NCI-H2081 (cell line): ENCODE data around the gene PSAPL1.

Experiments
- DNase-seq, 2 experiments: peaks; one replicate each; lab custom pipeline; 2025; lab: John Stamatoyannopoulos, UW

The PSAPL1 gene

GRCh38 chr4:7430965-7431695 lies 3.6 kb downstream of the PSAPL1 start:
- no peak for DNase-seq

DNA sequence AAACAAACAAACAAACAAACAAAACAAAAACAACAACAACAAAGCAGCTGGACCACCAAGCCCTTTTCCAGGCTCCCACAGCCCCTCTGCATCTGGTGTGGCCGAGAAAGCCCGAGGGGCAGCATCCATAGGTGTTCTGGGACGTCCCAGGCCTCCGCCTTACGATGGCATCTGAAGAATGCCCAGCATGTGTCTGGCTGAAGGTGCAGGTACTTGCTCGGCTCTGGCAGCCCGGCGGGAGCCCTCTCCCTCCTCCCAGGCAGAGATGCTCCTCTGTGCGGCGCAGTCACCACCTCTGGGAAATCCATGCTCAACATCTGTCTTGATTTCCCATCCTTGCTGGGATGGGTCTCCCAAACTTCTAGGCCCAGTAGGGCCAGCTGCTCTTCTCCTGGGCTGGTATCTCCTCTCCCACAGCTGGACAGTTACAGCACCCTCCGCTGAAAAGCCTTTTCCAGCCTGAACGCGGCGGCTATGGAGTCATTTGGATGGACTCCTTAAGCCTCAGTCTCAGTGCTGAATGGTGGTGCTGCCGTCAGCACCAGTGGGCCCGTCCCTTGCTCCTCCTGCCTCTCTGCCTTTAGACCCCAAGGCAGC lies 4.3 kb downstream of the PSAPL1 start:
- no peak for DNase-seq

DNA sequence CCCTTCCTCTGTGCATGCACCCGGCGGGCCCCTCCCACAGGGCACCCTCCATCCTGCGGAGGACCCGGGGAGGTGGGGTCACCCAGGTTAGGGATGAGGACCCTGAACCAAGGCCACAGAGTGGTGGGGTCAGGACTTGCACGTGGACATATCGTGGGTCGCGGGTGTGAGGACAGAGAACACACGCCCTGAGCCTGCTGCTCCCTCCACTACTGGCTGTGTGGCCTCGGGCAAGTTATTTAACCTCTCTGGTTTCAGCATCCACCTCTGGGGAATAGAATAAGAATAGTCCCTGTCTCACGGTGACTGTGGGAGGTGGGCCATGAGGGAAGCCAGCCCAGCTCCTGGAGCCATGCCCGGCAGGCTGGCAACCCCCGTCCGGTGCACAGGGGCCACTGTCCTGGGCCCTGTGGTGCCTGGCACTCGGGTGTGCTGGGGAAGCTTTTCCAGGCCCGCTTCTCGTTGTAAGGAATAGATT lies 5.1 kb downstream of the PSAPL1 start:
- no peak for DNase-seq

- no peak for DNase-seq
Observed at GRCh38 chr4:7429069-7429416, 5.7 kb downstream of the PSAPL1 start.

- DNase-seq: no peak
Observed at GRCh38 chr4:7428261-7429068, 6.3 kb downstream of the PSAPL1 start.

GRCh38 chr4:7427831-7428260 lies 6.9 kb downstream of the PSAPL1 start:
- no peak for DNase-seq

DNA sequence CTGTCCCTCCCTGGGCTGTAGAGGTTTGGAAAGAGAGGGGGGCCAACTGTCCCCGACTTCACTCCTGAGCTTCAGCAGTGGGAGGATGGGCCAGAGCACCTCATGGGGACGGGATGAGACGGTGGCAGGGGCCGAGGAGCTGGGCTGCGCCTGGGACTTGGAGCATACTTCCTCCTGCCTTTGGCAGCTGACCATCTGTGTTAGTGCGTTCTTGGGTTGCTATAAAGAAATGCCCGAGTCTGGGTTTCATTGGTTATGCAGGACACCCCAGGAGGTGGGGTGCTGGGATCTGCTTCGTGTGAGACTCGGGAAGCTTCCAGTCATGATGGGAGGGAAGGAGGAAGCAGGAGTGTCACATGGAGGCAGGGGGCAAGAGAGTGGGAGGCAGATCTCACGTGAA lies 7.4 kb downstream of the PSAPL1 start:
- no peak for DNase-seq

DNA sequence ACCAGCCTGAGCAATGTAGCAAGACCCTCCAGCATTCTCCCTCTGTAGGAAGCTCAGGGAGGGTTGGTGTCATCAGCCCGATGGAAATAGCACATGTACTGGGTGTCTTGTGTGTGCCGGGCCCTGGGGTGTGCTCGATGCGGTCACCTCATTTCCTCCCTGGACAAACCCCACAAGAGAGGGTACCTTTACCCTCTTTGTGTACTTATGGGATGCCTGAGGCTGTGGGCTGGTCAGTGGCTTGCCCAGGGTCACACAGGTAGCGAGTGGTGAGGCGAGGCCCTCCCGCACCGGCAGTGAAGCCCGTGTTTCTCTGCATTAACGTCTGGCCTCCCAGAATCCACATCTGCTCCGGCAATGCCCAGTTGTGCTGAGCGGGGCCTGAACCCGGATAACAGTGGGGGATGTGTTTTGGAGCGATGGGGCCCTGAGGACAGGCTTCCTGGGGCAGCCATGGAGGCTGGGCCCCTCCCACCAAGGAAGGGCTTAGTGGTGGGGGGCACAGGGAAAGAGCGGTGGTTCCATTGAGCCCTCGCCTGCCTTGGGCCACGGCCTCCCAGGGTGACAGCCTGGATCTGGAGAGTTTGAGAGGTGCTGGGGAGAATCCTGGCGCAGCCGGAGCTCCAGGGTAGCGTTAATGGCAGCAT lies 8.1 kb downstream of the PSAPL1 start:
- no peak for DNase-seq

DNA sequence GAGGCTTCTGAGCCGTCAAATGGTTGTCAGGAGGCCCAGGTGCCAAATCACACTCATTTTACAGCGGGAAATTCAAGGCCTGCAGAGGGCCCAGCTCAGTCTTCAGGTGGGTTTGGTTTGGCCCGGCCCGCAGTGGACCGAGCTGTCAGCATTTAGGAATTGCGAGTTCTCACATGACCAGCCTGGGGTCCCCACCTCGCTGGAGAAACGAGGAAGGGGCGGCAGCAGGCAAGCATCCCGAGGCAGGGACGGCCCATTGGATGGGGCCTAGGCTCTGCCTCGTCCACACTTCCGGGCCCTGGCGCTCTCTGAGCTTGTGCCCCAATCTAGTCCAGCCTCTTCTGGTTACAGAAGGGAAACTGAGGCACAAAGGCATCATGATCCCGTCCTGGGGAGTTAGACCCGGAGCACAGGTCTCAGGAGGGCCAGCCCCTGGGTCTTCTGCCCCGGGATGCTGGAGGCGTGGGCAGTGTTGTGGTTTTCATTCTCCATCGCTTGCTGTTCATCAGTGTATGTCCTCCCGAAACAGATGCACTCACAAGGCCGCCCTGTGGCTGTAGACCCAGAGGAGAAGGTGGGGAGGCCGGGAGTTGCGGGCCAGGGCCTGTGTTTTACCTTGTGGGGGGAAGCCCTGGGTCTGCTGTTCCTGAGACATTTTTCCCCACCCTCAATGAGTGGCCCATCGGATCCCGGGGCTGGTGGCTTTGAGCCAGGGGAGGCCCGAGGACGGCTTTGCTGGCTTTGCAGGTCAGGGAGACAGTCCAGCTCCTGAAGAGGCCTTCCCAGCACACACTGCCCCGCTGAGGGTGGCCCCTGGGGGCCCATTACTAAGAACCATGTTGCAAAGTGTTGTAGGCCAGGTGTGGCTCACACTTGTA lies 8.9 kb downstream of the PSAPL1 start:
- DNase-seq: no peak

GRCh38 chr4:7425124-7425523 lies 9.6 kb downstream of the PSAPL1 start:
- no peak for DNase-seq

- DNase-seq: no peak
Observed at GRCh38 chr4:7424553-7425111, 10.1 kb downstream of the PSAPL1 start.

DNA sequence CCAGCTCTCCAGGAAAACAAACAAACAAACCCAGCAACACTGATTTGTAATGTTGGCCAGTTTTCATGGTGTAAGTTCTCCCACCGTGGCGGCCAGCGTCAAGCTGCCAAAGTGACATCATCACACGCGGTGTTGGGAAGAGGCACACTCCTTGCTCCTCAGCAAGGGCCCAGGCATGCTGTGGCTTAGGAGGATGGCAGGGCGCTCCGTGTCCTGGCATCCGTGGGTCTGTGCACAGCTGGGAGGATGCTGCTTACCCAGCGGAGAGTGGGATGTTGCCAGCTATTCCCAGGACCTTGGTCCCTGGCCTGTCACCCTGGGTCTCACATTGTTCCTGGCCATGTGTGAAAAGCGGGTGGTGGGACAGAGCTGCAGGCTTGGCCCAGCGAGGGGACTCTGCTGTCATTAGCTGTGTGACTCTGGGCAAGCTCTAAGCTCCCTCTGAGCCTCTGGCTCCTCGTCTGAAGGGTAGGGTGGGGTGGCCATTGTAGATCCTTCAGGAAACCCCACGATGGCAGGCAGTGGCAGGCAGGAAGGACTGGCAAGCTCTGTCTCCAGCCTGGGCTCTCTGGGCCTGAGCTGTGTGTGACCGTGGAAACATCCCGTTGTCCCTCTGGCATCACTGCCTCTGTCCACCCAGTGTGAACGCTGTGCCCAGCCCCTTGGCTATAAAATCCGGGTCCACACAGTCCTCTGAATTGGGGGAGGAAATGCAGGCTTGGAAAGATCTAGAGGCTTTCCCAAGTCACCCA lies 10.8 kb downstream of the PSAPL1 start:
- no peak for DNase-seq

- DNase-seq: no peak
Observed at GRCh38 chr4:7423391-7423790, 11.3 kb downstream of the PSAPL1 start.

GRCh38 chr4:7422898-7423180 lies 11.9 kb downstream of the PSAPL1 start:
- DNase-seq: no peak

- no peak for DNase-seq
Observed at GRCh38 chr4:7422151-7422897, 12.4 kb downstream of the PSAPL1 start.

DNA sequence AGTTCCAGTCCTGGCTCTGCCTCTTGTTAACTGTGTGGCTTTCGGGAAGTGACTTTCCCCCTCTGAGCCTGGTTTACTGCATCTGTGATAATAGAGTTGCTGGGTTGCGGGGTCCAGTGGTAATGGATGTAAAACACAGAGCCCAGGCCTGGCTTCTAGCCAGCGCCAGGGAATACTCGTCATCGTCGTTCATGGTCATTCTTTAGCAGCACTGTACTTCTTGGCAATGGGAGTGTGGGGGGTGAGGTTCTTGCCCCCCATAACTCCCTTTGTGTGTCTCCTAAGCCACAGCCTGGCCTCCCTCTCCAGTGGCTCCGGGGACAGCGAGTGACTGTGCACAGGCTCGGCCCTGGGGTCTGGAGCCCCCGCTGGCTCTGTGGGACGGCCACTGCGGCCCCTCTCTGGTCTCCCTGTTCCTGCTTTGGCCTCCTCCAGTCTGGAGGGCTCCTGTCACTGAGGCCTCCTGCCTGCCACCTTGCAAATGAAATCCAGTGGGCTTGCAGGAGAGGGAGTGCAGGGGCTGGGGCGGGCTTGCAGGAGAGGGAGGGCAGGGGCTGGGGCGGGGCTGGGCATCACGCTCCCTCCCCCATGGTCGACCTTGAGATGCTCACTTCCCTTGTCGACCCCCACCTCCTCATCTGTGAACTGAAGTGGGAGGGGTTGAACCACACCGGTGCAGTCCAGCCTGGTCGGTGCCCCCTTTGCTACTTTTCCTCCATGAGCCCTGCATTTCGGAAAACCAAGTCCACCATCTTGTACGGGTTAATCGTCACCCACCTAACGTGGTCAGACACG lies 13.2 kb downstream of the PSAPL1 start:
- no peak for DNase-seq

DNA sequence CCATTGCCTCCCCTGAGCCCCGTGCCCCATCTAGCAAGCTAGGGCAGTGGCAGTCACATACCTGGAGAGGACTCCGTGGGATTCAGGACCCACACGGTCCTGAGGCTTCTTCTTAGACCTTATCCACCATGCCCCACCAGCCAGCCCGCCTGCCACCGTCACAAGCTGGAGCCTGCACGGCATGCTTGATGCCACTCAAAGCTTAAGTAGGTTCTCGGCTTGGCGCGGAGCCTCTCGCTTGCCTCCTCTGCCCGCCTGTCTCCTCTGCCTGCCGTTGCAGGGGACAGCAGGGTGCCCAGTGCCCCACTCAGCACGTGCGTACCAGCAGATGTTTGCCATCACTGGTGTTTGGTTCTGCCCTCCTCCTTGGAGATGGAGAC lies 14.1 kb downstream of the PSAPL1 start:
- DNase-seq: no peak

DNA sequence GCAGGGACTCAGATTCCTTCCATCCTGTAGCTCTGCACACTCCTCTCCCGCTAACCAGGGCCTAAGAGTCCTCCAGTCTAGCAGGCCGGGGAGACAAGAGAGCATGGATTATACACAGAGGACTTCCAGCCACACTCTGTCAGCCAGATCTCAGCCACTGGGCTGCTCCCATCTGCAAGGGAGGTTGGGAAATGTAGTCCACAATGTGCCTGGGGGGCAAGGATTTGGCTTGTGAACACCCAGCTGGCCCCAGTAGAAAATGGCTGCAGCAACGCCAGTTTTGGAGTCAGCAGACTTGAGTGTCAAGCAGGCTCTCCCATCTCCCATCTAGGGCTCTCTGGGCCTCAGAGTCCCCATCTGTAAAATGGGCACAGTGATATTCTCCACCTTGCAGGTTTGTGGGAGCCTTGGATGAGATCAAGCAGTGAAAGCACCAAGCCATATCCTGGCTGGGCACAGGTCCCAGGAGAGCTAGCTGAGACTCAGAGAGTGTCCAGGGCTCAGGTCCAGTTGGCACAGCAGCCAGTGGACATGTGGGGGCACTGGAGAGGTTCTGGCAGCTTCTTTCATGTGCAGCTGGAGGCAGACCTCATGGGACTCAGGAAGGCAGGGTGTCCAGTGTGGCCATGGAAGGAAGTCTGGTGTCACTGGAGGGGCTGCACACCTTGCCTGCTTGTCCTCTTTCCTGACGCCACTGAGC lies 14.6 kb downstream of the PSAPL1 start:
- DNase-seq: no peak
